Stimulated activated CD8-positive, alpha-beta memory T cell treated with anti-CD3 and anti-CD28 coated beads, Interleukin-4, amount 100 ng/mL, for 1 hour (primary cell): Measurements from ENCODE around the gene PTH1R.

Experiments
- DNase-seq, 2 donors: peaks; one replicate each; pipeline ENCODE4 v3.0.0-alpha.2; 2020; ENCODE audit warnings: low read depth in 2 of 2, low spot score in 1 of 2

Gene PTH1R

DNA sequence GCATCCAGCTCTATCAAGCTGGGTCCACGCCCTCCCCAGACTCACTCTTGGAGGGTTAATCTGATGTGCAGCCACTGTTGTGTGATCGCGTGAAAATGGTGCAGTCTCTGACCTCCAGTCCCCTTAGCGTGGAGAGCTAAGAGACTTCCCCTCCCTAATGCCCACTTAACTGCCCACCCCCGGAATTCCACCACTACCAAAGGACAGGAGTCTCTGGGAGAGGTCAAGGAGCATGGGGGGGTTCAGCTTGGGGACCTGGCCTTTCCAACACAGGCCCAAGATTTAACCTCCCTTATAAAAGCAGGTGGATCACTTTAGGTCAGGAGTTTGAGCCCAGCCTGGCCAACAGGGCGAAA lies 50.2 kb downstream of the PTH1R start:
- no peak for DNase-seq

DNA sequence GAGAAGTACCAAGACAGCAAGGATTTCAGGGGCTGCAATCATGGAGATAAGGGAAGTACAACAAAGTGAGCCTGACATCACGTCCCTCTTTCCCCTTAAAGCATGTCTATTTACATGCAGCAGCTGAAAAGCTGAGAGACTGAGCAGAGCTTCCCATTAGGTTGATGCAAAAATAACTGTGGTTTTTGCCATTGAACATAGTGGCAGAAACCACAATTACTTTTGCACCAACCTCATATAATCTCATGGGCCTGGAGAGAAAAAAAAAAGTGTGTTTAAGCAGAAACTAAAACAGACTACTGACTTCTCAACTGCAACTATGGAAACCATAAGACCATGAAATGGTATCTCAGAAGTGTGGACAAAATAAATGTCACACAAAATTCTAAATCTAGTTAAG lies 50.8 kb downstream of the PTH1R start:
- no peak for DNase-seq

DNA sequence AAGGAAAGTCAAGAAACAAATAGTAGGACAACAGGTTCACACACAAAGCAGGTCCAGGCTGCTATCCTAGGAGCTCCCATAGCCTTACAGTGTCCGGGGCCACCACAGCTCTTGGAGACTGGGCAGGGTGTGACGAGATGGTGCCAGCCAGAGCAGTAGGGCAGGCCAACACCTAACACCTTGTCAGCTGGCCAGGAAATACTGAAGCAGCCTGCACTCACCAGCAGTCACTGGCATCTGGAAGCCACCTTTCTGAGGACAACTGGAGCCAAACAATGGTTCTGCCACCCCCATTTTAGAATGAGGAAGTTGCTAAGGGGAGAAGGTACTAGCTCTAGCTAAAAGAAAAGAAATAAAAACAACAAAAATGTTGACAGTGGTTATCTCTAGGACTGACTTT lies 51.8 kb downstream of the PTH1R start:
- no peak for DNase-seq

DNA sequence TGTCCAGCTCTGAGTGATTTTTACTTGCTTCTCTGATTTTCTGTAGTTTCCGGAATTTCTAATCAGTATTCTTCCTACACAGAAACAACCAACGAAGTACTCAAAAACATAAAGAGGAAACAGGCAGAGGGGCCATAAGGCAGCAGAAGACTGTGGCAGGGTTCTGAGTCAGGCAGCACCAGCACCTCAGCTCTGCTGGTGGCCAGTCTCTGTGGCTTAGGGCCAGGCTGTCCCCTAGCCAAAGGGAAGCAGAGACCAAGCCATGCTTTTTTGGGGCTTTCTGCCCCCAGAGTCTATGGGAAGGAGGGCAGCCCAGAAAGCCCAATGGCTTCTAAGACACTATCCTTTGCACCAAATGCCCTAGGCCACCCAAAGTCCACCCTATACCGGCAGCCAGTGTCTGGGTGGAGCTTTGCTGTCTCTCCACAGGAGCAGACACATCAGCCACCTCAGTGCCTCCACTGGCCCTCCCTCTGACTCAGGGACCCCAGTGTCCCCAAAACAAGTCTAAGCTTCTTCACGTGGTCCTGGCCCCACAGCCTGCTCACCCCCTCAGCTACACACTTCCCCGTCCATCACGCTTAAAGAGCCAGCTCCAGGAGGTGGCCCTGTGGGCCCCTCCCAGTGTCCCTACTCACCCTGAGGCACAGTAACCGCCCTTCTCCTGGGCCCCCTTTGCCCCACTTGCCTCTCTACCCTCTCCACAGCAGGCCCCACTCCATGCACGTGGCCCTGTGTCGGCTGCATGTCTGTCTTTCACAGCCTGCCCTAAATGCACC lies 52.8 kb downstream of the PTH1R start:
- no peak for DNase-seq

DNA sequence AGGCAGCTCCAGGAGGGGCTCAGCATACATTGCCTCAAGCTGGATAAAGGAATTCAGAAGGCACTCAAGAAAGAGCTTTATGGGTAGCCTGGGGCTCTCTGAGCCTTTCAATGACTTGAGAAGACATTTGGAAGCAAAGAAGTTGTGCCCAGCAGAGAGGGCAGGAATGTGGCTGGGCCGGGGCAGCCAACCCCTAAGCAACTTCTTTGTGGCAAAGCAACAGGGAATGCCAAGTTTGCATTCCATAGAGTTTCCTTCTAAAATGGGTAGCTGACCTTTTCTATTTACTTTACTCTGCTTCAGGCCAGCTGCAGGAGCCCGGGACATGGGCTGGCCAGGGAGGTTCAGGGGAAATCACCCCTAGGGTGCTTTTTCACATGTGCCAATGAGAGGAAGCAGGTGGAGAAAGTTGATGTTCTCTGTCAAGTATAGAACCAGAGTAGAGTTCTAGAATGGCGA lies 53.5 kb downstream of the PTH1R start:
- DNase-seq, result no peak

DNA sequence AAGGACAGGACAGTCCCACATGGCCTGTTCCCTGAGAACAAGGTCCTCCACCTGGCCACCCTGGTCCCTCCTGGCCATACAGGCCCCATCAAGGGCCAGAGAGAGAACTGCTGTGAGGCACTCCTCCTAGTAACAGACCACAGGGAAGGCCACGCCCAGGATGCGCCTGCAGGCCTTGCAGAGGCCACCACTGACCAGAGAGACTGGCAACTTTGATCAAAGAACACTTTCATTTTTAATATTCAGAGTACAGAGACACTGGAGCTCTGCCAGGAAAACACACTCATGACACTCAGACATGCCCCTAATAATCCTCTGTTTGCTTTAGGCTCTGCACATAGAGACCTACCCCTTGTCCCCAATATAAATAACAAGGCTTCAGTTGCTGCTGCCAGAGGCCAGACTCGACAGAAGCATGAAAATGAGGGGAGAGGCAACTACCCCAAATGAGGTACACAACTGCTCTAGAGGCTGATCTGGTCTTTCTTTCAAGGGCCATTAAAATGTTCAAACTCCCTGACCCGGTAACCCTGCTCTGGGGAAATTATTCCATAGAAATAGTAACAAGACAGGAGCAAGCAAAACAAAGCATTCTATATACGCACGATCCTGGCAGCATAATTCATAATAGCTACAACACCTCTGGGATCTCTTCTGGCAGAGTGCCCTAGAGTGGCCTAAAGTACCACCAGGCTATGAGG lies 54.3 kb downstream of the PTH1R start:
- no peak for DNase-seq

DNA sequence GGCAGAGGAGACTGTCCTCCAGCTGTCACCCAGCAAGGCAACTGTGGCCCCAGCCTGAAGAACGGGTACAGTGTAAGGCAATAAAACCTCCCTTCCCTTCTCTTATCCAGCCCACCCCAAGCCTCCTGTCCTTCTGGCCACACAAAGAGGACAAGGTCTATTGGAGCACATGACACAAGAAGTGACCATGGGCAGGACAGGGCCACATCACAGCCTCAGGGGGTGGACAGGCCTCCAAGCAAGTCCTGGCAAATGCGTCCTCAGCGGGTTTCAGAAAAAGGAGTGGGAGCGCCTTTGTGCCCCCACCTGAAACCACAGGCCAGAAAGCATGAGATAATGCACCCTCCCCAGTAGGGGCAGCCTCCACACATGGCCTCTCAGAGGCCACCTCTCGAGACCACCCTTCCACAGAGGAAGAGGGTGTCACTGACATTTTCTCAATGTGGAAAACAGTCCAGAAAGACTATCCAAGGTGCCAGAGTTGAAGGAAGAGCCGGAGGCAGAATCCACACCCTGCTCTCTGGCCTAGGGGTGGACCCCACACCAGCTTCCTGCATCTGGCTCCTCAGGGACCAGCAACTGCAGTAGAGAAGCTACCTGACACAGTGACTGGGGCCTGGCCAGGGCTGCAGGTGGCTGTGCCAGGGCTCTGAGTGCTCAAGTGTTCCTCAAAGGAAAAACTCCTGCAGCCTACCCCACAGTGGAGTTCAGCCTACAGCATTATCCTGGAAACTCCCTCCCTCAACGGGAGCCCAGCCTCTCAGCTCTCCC lies 55.1 kb downstream of the PTH1R start:
- DNase-seq, result no peak

DNA sequence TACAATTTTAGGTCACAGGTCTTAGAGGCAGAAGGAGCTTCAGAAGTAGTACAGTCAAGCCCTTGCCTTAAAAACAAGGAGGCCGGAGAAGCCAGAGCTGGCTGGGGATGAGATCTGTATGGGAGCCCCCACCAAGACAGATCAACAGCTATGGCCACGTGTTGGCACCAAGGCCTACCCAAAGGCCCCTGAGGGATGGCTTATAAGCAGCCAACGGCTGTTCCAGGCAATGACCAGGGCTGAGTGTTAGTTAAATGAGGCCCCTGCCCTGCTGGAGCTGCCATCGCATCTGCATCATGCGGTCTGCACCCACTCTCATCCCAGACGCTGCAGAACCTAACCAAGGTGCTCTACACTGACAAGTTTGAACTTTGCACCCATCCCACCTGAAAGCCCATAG lies 55.7 kb downstream of the PTH1R start:
- DNase-seq, result no peak

DNA sequence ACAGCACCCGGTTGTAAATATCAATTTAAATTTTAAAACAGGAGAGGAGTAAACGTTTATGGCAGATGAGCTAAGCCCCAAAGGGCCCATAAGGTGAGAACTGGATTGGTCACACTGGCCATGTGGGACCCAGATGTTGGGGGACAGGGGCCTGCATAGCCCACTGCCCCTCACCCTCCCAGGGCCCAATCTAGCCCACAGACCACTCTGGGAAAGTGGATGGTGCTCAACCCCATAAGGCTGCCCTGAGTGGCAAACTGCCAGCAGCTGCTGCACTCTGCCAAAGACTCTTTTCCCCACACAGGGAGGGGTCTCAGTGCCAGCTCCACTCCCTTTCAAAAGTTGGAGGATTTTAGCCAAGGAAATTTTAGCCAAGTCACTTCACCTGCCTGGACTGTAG lies 56.6 kb downstream of the PTH1R start:
- no peak for DNase-seq

DNA sequence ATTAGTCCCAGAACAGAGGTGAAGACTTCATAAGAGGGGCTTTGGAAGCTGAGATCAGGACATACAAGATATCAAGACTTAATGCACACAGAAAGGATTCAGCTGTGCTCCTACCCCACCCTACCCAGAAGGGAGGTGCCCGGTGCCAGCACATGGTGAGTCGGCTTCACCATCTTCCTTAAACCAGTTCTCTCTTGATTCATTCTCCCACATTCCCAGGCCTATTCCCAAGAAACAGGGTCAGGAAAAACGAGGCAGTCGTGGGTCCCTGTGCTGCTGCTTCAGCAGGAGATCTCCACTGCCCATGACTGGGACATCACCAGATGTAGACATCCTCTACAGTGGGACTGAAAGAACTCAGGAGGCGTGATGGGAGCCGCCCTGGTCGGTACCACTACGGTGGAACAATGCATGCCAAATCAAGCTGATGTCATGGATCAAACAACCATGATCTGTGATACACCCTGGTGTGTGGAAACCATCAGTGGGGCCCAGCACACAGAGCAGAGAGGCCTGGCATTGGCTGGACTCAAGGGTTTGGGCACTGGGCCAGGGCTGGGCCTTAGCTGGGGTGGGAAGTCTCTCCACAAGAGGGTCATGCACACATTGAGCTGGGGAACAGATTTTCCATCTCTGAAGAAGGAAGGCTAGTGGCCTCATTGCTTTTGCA lies 57.1 kb downstream of the PTH1R start:
- no peak for DNase-seq

DNA sequence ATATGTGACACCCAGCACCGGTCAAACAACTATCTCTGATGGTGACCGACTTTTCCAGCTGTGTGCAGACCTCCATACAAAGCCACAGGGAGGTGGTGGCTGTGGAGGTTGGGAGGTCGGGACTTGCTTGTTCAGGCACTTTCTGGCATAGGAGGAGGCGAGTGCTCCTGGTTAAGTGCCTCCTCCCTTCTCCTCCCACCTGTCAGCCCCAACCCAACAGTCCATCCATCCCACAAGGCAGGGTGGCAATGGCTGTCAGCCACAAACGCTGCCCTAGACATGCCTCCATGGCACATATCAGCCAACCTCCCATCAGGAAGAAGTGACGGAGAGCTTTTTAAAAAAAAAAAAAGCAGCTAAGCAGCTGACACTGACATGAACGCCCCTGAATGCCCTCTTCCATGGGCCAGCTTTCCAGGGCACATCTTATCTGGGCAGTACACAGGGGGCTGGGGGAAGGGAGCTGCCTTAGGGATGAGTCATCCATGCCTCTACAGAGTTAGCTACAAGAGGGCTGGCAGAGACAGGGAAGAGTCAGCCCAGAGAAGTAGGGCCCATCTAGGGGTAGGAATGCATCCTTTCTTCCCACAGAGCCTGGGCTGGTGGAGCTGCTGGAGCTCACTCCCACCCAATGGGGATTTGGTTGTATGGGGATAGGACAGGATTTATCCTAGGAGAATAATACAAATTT lies 57.8 kb downstream of the PTH1R start:
- no peak for DNase-seq

DNA sequence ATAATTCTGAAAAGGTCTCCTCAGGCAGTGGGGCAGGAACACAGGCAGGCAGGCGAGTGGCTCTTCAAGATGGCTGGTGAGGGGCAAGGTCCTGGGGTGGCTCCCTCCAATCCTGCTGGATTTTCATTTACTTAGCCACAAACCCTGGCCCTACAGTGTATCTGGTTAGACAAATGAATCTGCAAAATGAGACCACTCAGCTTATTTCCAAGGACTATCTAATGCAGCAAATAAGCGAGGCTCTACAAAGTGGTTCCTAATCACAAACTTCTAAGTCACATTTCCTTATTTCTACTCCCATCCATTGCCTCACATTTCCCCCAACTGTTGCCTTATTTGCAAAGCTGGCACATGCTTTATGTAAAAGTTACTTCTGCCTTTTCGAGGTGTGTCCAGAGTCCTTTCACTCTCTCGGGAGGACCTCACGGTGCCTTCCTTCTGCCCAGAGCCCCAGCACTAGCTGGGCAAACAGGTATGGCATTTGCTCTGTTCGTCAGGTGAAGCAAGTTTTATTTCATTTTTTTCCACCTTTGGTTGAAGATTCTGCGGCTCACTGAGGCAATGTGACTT lies 58.6 kb downstream of the PTH1R start:
- no peak for DNase-seq

DNA sequence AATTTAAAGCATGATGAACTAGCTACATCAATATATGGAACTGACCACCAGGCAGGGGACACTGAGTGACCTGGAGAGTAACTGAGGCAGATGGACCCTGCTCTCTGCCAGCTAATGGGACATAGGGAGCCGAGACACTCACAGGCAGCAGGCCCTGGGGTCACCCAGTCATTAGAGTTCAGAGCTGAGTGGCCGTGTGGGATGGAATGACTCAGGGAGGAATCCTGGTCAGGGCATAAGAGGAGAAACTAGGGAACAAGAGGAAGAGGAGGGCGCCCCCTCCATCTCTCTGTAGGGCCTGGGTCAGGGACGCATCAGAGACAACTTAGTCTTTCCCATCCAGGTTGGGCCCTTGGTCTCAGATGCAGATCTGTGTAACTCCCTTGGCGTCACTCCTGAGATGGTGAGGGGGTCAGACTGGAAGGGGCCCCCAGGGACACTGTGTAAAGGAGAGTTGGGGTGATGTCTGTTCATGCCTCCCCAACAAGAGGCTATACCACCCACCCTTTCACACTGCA lies 59.3 kb downstream of the PTH1R start:
- DNase-seq, result no peak

DNA sequence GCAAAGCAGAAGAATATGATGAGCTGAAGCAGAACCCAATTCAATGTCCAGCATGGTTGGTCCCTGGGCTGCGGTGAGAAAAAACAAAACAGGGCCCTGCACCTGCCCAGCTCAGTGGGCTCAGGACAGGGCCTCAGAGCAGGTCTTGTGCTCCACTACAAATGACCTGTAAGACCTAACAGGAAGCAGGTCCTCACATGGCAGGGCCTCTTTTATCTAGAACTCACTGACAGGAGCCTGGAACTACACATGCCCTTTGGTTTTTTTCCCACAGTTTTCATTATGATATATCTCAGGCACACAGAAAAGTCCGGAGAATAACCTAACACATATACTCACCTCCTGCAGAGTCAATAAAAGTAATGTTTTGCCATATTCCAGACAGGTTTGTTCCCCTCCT lies 60.6 kb downstream of the PTH1R start:
- no peak for DNase-seq

DNA sequence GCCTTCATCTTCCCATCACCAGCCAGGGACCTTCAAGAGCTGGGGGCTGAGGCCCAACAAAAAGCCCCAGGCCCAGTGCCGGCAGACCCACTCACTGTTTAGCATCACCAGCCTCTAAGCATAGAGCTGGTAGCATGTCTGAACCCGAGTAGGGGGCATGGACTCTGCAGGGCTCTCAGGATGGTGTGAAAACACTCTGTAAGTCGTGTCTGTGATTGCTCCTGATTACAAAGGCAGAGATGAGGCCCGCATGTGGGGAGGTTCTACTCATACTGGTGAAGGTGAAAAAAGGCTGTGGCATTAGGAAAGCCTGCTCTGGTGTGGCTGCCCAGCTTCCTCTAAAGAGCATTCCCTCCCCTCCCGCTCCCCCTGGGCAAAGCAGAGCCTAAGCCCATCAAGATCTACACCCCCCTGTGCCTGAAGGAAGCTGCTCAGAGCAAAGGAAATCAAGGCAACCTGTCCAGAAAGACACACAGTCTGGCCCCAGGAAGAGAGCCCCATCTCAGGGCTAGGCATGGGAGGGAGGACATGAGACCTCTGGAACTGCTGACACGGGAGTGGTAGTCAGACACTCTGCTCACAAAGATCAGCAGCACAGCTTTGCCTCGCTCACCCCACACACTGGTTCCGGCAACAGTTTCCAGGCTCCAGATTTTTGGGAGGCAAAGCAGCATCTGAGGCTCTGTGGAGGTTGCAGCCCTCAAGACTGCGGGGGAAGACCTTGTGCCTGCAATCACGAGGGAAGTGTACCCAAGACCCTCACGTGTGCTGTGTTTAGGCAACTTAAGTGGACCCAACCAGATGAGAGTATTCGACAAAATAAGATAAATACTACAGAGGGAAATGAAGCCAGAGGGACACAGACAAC lies 62.3 kb downstream of the PTH1R start:
- no peak for DNase-seq

DNA sequence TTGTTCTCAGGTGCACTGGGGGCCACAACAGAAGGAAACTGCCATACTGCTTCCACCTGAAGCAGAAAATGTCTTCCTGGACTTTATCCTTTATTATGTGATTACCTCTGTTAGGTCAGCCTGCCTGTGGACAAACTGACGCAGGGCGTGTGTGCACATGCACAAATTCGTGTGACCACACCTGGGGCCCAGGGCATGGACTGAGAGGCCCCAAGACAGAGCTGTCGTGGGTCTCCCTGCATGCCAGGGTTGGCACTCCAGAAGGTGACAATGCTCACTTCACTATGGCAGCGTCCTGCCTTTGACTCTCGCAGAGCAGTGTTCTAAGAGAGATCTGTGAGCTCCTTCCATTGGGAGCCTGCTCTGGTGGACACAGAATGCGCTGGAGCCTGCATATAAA lies 64.6 kb downstream of the PTH1R start:
- no peak for DNase-seq

DNA sequence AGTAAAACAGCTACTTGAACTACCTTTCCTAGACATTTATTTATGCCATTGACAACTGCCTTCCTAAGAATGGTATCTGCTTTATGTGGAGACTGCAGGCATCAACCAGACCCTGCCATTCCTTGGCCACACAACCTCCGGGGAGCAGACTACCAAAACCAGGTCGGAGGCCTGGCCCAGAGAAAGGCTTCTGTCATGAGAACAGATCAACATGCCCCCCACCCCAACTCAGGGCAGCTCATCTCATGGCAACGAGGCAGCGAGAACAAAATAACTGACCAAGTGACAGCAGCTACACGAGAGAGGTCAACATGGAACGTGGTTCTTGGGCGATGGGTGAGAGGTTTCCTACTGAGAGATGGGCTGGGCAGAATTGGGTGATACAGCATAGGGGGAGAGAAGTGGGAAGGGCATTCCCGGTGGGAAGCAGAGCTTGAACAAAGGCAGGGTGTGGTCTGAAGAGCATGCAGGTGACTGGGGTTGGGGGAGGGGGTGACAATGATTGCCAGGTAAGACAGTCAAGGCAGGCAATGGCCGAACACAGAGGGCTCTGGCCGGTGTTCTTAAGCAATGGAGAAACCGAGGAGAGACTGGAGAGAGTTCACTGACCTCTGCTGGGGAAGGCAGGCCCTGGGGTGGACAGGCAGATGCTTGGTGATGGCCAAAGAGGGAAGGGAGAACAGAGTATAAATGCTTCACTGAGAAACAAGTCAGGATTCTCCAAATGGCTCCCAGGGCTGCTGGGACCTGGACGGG lies 65.1 kb downstream of the PTH1R start:
- no peak for DNase-seq

DNA sequence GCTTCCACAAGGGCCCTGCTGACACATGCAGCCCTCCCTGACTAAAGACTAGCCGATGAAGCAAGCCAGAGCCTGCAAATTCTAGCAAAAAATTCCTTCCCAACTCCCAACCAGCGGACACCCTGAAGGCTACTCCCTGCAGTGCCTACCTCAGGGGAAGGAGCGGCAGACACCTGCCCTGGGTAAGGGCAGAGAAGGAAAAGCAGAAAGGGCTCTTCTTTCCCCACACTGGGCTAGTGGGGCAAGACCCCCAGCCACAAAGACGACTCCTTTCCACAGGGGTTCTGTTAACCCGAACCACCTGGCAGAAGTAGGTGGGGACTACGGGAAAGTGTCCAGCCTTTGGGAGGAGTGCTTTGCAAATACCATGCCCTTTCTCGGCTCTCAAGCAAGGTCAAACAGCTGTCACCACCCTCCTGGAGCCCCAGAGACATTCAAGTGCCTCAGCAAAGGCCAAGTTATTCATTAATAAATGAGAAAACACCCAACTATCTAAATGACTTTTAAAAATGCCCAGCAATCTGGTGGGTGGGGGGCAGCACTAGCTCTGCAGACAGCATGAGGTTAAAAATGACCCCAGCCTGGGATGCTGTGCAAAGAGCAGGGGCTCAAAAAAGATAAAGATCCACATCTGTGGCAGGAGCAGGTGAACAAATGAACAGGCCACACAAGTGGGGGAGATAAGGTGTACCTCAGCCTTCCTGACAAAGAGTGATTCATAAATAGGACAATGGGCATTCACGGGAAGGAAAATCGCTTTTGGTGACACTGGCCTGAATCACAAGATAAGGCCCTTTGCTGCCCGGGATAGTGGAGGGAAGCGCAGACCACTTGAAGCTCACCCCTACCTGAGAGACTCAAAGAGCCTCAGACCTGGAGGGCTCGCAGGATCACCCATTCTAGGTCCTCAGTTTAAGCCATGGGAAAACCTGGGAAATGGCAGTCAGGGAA lies 66.0 kb downstream of the PTH1R start:
- DNase-seq, result no peak
